GM12878 (cell line): ENCODE results near the gene ECT2L.

ENCODE experiments used
- CTCF ChIP-seq, 3 experiments: IDR thresholded peaks in 2 of 3; conservative IDR thresholded peaks in 1 of 3; 2 replicates each; pipeline ENCODE4 v1.5.1; 2011; ENCODE audit warnings: low read depth in 3 of 3, low read length in 3 of 3, mild to moderate bottlenecking in 3 of 3, control low read depth in 2 of 3, moderate library complexity in 2 of 3, inconsistent platforms in 1 of 3, mixed read lengths in 1 of 3; ENCODE audit not compliant: control insufficient read depth in 2 of 3, insufficient read depth in 1 of 3; ENCODE audit errors: extremely low read depth in 1 of 3
- EZH2 ChIP-seq: IDR thresholded peaks from 2 replicates; pipeline ENCODE4 v1.6.1; 2012; ENCODE audit warnings: low read depth, mild to moderate bottlenecking, control low read depth, inconsistent platforms, low read length, borderline replicate concordance; ENCODE audit not compliant: control insufficient read depth
- IKZF1 ChIP-seq: fragments of 450-650 bp; conservative IDR thresholded peaks from 2 replicates; pipeline ENCODE4 v1.6.1; 2017; ENCODE audit warnings: antibody characterized with exemption, mild to moderate bottlenecking
- POLR2A ChIP-seq: IDR thresholded peaks from 2 replicates; pipeline ENCODE4 v1.6.1; 2011; ENCODE audit warnings: low read depth, mild to moderate bottlenecking, low read length
- RFX5 ChIP-seq: IDR thresholded peaks from 2 replicates; pipeline ENCODE4 v1.6.1; 2011; ENCODE audit warnings: low read depth, low read length, improper control_type of control experiment
- SREBF2 ChIP-seq: IDR thresholded peaks from 2 replicates; pipeline ENCODE4 v1.6.1; 2012; ENCODE audit warnings: mild to moderate bottlenecking, low read length
- TAF1 ChIP-seq: IDR thresholded peaks from 2 replicates; pipeline ENCODE4 v1.6.1; 2011; ENCODE audit warnings: mild to moderate bottlenecking, low read depth, low read length, borderline replicate concordance
- ZBTB33 ChIP-seq: fragments of 450-650 bp; IDR thresholded peaks from 2 replicates; pipeline ENCODE4 v1.6.1; 2017; ENCODE audit warnings: mild to moderate bottlenecking

GRCh38 chr6:138914701-138915100 is 118.8 kb downstream of the ECT2L start:
- TF ChIP-seq RFX5 (no peak), TAF1 (no peak), CTCF (IDR thresholded peaks at IDR 0.05 in 2 of 3, conservative IDR thresholded peaks at IDR 0.05 in 1 of 3; ENCODE audit: control insufficient read depth in 2 of 3, extremely low read depth in 1 of 3, insufficient read depth in 1 of 3, low read depth in 3 of 3, low read length in 3 of 3) (no peak), IKZF1 (no peak), EZH2 (no peak), ZBTB33 (no peak), POLR2A (no peak), SREBF2 (no peak)
